Uterus (tissue), 2 donors: Measurements from ENCODE around the gene NUFIP1.

Source experiments
- POLR2A ChIP-seq, 2 donors: fragments of 450-650 bp; IDR thresholded peaks; one replicate each; pipeline ENCODE4 v1.6.1; 2016; ENCODE audit warnings: antibody characterized with exemption in 2 of 2, mild to moderate bottlenecking in 1 of 2, moderate library complexity in 1 of 2
- TF ChIP-seq, protein P1 (sequence below), 4 experiments: fragments of 200-600 bp in 2 of 4; fragments of 450-650 bp in 2 of 4; sonication (generic) in 2 of 4; IDR thresholded peaks; one replicate each; pipeline ENCODE4 v1.5.1; 2016 to 2019; ENCODE audit warnings: antibody characterized with exemption in 4 of 4, mild to moderate bottlenecking in 2 of 4, moderate library complexity in 1 of 4

DNA sequence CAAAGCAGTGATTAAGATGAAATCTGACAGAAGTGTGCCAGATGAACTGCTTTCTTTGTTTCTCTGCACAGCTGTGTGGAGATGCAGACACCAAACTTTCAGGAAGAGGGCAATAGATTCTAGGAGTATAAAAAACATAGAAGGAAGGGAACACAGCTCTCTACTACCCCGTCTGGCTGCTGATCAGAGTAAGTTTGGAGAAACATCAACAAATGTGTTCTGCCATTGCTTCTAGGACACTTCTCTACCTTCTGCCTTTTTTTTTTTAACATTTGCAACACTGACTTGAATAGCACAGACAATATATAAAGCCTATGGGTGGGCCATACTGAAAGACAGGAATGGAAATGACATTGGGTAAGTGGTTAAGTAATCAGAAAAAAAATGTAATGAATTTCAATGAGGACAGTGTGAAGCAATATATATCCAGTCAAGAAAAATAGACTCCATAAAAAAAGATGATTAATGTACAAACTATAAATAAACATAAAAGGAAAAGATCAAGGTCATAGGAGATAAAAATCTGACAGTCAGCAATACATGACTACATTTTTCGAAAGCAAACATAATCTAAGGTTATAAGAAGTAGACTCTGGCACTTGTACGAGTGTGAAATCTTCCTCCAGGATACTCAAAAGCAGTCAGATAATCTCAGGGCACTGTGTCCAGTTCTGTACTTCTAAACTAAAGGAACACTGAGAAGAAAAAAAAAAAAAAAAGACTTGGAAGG lies 21.4 kb downstream of the NUFIP1 start:
- TF ChIP-seq POLR2A (IDR thresholded peaks at IDR 0.05) = no peak
- TF ChIP-seq, protein P1, sequence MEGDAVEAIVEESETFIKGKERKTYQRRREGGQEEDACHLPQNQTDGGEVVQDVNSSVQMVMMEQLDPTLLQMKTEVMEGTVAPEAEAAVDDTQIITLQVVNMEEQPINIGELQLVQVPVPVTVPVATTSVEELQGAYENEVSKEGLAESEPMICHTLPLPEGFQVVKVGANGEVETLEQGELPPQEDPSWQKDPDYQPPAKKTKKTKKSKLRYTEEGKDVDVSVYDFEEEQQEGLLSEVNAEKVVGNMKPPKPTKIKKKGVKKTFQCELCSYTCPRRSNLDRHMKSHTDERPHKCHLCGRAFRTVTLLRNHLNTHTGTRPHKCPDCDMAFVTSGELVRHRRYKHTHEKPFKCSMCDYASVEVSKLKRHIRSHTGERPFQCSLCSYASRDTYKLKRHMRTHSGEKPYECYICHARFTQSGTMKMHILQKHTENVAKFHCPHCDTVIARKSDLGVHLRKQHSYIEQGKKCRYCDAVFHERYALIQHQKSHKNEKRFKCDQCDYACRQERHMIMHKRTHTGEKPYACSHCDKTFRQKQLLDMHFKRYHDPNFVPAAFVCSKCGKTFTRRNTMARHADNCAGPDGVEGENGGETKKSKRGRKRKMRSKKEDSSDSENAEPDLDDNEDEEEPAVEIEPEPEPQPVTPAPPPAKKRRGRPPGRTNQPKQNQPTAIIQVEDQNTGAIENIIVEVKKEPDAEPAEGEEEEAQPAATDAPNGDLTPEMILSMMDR (IDR thresholded peaks at IDR 0.05) = peak in 2 of 4 experiments; percentile 17 to 20
